Large intestine (tissue), 3 donors: ENCODE data around the gene CFDP1. TPM values are rescaled to one million over a fixed set of nuclear protein-coding genes. Genes with fewer than 3 reads are reported as not detected.

Source experiments
- DNase-seq, 2 donors: peaks; one replicate each; pipeline versions ENCODE4 v3.0.0 to v3.0.0-alpha.2; 2013
- H3K27ac ChIP-seq: one replicate; pipeline ENCODE4 v1.5.1; 2013; ENCODE audit warnings: low read length
- H3K27me3 ChIP-seq: 2 replicates; pipeline ENCODE4 v1.6.1; 2013; ENCODE audit warnings: low read length; ENCODE audit not compliant: control insufficient read depth, insufficient read depth
- H3K36me3 ChIP-seq: 2 replicates; pipeline ENCODE4 v1.6.1; 2013; ENCODE audit warnings: low read length; ENCODE audit not compliant: control insufficient read depth, insufficient read depth
- H3K4me1 ChIP-seq: one replicate; pipeline ENCODE4 v1.6.1; 2013; ENCODE audit warnings: low read length; ENCODE audit not compliant: control insufficient read depth, insufficient read depth
- H3K4me3 ChIP-seq: one replicate; pipeline ENCODE4 v1.5.1; 2013; ENCODE audit warnings: low read length
- H3K9me3 ChIP-seq: one replicate; pipeline ENCODE4 v1.6.1; 2013; ENCODE audit warnings: mild to moderate bottlenecking, low read depth, low read length, moderate library complexity; ENCODE audit not compliant: control insufficient read depth
- WGBS: methylation state at CpG from one replicate; pipeline ENCODE4 v1.1.5; 2013; ENCODE audit warnings: low lambda C conversion rate; ENCODE audit not compliant: insufficient coverage; 5-methylcytosine and 5-hydroxymethylcytosine counted together
- polyA plus RNA-seq: library from polyadenylated mRNA; unstranded; fragments of 120-200 nt; gene quantifications from one replicate; pipeline ENCODE4 v1.2.1, GENCODE V29; 2013

The CFDP1 gene
- polyA plus RNA-seq, 1 donor: 121 TPM

DNA sequence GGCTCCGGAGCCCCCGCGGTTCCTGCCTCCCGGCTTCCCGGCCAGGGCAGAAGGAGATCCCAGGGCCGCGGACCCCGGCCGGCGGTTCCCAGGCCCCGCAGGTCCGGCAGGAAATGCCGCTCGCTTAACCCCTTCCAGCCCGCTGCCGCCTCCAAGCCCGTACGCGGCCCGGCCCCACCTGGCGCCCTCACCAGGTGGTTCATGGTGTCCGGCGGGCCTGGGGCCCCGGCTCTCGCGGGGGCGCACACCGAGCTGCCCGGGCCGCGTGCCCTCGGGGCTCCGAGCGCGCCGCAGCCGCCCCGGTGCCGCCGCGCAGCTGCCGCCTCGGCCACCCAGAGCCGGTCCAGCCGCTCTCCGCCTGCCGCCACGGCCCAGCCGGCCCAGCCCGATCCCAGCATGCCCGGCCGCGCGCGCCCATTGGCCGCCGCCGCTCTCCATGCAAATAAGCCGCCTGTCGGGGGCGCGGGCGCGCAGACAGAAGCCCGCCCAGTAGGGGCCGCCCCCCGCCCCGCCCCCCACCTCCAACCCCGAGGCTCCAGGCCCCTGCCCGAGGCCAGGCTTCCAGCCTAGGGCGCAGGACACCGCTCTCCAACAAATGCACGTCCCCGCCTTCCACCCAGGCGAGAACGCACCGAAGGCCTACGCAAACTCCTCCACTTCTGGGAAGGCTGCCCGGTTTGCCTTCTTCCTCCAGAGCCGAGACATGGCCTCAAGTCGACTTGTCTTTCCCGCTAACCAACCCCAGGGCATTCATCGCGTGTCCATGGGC, 181.8 kb downstream of the CFDP1 start, which contains the start of gene BCAR1:
Gene BCAR1, minus strand, starts transcription at position 345 of the 769 bp plus-strand sequence. Its CDS starts 142 bp downstream, at position 203.
- DNase-seq: peak; percentile 82 to 93
- Histone ChIP-seq H3K9me3 (no peaks in the 10 kb centered on the region), H3K27me3 (no peaks in the 10 kb centered on the region), H3K4me3 (peak within 1 kb of the TSS; percentile 70), H3K27ac (peak within 1 kb of the TSS; percentile 75), H3K36me3 (peaks cover 8% of the 10 kb centered on the region), H3K4me1 (peaks cover 73% of the 10 kb centered on the region)
- no CpG with 5 or more reads among the region's 84 CpGs for WGBS

DNA sequence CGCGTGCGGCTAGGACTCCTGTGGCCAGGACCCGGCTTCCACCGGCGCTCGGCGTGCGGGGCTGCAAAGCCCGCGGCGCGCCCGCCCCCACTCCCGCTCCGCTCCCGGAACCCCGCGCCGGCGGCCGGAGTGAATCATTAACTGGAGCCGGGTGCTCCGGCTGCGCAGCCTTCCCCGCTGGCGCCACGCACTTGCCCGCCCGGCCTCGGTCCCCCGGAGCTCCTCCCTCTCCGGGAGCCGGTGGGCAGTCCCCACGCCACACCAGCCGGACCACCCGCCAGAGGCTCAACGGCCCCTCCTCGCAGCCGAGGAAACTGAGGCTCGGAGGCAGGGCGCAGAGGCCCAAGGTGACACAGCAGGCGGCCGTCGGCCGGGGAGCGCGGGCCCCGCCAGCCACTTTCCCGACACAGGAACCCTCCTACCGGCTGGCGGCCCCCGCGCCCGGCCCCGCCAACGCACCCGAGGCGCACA, 182.5 kb downstream of the CFDP1 start:
- DNase-seq: peak; percentile 70 to 88
- Histone ChIP-seq H3K9me3 (no peaks in the 10 kb centered on the region), H3K4me3 (peak overlapping the region; percentile 70), H3K27me3 (no peaks in the 10 kb centered on the region), H3K27ac (peak overlapping the region; percentile 71), H3K36me3 (peaks cover 8% of the 10 kb centered on the region), H3K4me1 (peaks cover 74% of the 10 kb centered on the region)
- no CpG with 5 or more reads among the region's 59 CpGs for WGBS

DNA sequence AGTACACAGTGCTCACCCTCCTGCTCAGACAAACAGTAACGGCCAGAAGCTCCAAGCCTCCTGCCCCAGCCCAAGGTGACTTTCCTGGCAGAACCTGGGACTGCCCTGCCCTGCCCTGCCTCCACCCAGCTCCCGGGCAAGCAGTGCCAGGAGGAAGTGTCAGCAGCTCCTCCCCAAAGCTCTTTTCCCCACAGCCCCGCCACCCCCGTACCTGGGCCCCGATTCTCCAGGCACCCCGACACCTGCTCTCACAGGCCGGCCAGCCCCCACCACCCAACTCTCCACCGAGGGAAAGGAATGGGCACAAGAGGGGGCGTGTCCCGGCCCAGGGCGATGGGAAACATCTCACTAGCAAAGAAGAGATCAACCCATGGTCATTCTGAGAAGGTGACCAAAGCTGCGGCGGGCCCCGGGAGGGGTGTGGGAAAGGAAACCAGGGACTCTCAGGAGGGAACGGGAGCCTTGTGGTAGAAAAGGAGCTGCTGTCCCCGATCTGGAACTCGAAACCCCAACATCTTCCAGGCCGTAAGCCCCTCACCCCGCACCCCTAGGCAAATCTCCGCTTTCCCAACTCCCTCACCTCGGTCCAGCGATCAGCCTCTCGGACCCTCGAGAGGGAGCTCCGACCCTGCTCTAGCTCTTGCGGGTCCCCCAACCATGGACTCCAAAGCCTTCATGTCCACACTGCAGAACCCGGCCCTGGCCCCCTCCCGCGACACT, 183.1 kb downstream of the CFDP1 start:
- WGBS: no CpG with 5 or more reads among the region's 29 CpGs
- peaks cover 8% of the 10 kb centered on the region for H3K36me3 ChIP-seq
- H3K4me1 ChIP-seq: peaks cover 79% of the 10 kb centered on the region

DNA sequence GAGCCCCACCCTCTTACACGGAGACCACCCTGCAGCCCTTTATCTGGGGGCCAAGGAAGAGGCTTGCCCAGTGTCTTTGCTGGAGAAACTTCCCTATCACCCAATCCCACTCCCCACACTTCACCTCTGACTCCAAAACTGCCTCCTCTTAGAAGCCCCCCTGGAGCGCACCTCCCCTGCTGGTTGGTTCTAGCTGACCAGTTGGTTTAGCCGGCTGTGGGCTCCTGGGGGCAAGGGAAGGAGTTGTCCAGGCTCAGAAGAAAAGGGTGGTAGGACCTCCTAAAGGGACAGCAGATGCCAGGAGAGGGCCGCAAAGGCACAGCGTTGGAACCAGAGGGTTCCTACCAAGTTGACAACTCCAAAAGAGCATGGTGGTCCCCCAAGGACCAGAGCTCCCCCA, 183.9 kb downstream of the CFDP1 start:
- WGBS: no CpG with 5 or more reads among the region's 5 CpGs
- no peak overlapping the region for H3K27ac ChIP-seq
- peak overlapping the region; percentile 70 for H3K4me3 ChIP-seq
- no peak for DNase-seq
- no peaks in the 10 kb centered on the region for H3K9me3 ChIP-seq
- H3K4me1 ChIP-seq: peaks cover 79% of the 10 kb centered on the region
- no peaks in the 10 kb centered on the region for H3K27me3 ChIP-seq
- H3K36me3 ChIP-seq: peaks cover 8% of the 10 kb centered on the region

More for the DNA sequence above, 183.1 kb downstream of the CFDP1 start:
- H3K27me3 ChIP-seq: no peaks in the 10 kb centered on the region
- H3K9me3 ChIP-seq: no peaks in the 10 kb centered on the region
- H3K27ac ChIP-seq: peak overlapping the region; percentile 71
- H3K4me3 ChIP-seq: peak overlapping the region; percentile 70
- DNase-seq: peak in 1 of 2 donors; percentile 53

DNA sequence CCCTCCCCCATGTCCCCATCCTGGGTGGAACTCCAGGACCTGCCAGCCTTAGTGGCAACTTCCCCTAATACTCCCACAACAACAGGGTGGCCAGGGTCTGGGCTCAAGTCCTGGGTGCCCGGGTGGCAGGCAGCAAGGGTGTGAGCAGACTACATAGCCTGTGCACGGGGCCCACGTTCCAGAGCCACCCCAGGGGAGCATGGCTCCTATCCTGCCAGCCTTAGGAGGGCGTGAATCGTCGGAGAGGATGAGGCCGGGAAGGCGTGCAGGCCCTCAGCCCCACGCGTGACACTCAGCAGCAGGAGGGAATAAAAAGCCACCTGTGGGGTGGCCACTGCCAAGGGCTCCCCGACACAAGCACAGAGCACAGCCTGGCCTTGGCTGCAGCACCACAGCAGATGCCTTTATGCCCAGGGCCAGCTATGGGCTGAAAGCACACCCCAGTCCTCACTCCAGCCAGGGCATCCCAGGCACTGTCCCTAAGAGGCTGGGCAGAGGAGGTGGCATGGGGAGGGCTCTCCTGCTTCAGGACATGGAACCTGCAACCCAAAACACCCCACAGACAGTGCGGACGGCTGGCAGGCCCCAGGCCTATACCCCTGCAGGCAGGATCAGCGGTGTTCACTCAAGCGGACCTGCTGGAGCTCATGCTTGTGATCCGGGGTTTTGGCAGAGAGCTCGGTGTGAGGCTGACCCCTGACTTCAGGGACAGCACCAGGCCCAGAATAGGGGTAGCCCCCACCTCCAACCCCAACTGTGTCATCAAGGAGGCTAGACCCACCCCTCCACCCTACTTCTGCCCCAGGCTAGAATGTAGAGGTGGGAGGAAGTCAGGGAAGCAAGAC, 184.5 kb downstream of the CFDP1 start:
- WGBS: no CpG with 5 or more reads among the region's 17 CpGs
- peaks cover 82% of the 10 kb centered on the region for H3K4me1 ChIP-seq
- H3K36me3 ChIP-seq: peaks cover 10% of the 10 kb centered on the region
- H3K27ac ChIP-seq: no peak overlapping the region
- DNase-seq: no peak
- no peaks in the 10 kb centered on the region for H3K27me3 ChIP-seq
- no peaks in the 10 kb centered on the region for H3K9me3 ChIP-seq
- H3K4me3 ChIP-seq: no peak overlapping the region

DNA sequence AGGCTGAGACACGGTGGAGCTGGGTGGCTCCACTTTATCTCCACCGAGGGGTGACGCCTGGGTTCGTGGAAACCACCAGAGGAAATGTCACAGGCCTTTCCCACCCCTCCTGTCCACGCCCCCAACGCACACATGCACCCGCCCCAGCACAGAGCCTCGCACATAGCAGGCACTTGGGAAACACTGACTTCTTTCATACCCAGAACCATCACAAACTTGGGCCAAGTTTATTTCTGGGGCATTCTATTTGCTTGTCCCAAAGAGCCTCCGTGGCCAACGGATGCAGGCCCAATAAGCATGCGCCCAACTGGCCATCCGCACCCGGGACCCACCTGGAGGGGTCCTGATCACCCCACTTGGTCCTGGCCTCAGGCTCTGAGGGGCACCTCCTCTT, 185.2 kb downstream of the CFDP1 start:
- H3K27ac ChIP-seq: no peak overlapping the region
- peaks cover 78% of the 10 kb centered on the region for H3K4me1 ChIP-seq
- H3K36me3 ChIP-seq: peaks cover 13% of the 10 kb centered on the region
- DNase-seq: no peak
- no peak overlapping the region for H3K4me3 ChIP-seq
- WGBS: no CpG with 5 or more reads among the region's 13 CpGs
- H3K27me3 ChIP-seq: no peaks in the 10 kb centered on the region
- no peaks in the 10 kb centered on the region for H3K9me3 ChIP-seq

DNA sequence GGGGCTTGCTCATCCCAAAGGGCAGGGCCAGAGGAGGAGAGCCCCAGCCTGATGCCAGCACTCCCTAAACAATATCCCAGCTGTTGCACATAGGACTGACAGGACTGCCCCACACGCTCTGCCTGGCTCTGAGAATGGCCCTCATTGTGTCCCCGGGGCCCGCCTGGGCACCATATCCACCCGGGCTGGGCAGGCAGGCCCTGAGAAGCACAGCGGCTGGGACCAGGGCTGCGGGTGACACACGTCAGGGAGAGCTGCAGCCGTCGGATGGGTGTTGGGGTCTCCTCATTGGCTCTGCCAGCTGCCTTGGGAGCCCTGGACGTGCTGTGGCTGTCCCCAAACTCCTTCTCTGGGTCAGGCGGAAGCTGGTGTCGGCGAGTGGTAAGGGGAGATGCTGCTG, 186.1 kb downstream of the CFDP1 start:
- Histone ChIP-seq H3K27me3 (no peaks in the 10 kb centered on the region), H3K36me3 (peaks cover 22% of the 10 kb centered on the region), H3K4me3 (no peak overlapping the region), H3K4me1 (peaks cover 71% of the 10 kb centered on the region), H3K27ac (peak overlapping the region; percentile 93), H3K9me3 (no peaks in the 10 kb centered on the region)
- WGBS: no CpG with 5 or more reads among the region's 13 CpGs
- DNase-seq: no peak

DNA sequence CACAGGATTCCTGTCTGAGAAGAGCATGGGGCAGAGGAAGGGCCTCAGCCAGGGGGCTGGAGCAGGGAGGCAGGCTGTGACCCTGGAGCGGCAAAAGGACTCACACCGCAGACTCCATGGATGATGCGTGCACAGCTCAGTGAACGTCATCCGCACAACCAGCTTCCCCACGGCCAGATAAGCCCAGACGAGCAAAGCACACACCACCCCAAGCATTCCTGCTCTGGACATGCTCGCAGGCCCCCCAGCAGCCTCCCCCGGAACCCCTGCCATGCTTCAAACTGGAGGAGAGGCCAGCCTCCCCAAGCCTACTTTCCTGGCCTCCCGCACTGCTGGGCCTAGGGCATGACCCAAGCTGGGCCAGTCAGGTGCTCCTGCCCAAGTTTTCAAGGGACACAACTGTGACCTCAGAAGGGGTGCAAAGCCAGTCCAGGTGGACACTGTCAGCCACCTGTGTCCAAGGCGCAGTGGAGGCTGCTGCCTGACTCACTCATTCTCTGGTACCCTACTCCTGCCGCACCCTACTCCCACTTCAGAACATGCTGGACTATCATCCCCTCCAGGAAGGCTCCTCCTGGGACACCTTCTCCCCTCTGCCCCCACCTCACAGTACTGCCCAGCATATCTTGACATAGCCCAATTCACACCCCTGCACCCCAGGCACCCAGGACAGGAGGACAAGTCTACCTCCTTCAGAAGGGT, 186.6 kb downstream of the CFDP1 start:
- no CpG with 5 or more reads among the region's 12 CpGs for WGBS
- no peak for DNase-seq
- no peaks in the 10 kb centered on the region for H3K9me3 ChIP-seq
- peak overlapping the region; percentile 93 for H3K27ac ChIP-seq
- H3K27me3 ChIP-seq: no peaks in the 10 kb centered on the region
- peaks cover 65% of the 10 kb centered on the region for H3K4me1 ChIP-seq
- H3K36me3 ChIP-seq: peaks cover 28% of the 10 kb centered on the region
- no peak overlapping the region for H3K4me3 ChIP-seq

DNA sequence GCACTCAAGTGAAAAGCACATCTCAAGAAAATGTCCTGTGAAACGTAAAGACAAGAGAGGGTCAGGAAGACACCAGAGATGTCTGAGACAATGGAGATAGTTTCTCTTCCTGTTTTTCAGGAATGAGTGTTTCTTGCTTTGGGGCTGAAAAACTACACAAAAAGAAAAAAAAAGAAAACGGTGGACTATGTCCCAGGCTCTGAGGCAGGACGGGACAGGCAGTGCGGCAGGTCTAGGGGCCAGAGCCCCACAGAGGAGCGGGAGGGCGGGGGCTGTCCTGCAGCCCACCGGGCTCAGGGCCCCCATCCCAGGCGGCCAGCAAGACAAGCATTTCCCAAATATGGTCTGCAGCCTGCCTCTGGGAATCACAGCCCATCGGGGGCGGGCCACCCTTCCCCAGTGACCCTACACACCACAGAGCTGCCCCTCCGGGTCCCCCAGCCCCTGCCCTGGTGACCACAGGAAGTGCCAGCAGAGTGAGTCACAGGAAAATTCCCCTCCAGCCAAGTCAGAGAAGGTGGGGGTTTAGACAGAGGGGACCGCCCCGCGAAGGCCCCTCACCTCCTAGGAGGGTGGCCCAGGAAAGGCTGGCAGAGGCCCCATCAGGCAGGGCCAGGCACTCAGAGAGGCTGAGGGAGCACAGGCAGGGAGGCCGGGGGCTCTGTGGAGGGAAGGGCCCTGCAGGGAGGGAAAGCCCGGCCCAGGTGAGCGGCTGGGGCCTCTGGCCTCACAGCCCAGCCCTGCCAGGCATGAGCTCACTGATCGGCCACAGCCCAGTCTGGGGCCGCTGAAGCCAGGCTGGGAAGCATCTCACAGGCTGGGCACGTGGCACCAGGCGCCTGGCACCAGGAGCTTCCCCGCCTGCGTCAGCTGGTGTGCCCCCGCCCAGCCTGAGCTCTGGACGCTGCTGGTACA, 188.2 kb downstream of the CFDP1 start:
- H3K36me3 ChIP-seq: peaks cover 41% of the 10 kb centered on the region
- peak overlapping the region; percentile 0 for H3K4me3 ChIP-seq
- peak; percentile 86 to 92 for DNase-seq
- peak overlapping the region; percentile 93 for H3K27ac ChIP-seq
- WGBS: 13% methylated on average over 3 of the region's 25 CpGs
- no peaks in the 10 kb centered on the region for H3K9me3 ChIP-seq
- no peaks in the 10 kb centered on the region for H3K27me3 ChIP-seq
- H3K4me1 ChIP-seq: peaks cover 65% of the 10 kb centered on the region
